Neural cell (in vitro differentiated cells): Measurements from ENCODE around the gene MSI2. TPM values are rescaled to one million over a fixed set of nuclear protein-coding genes. Genes with fewer than 3 reads are reported as not detected.

Experiments used
- H2AFZ ChIP-seq: fragments of 200-600, 300-800 bp; sonication (generic), shearing (Covaris generic); 2 replicates; pipeline ENCODE4 v1.6.0; 2014; ENCODE audit warnings: low read depth, mild to moderate bottlenecking, antibody characterized with exemption, low read length, moderate library complexity
- H3F3A ChIP-seq: fragments of 200-600 bp; shearing (Covaris generic); 2 replicates; pipeline ENCODE4 v1.6.1; 2016; ENCODE audit warnings: mild to moderate bottlenecking, moderate library complexity, mixed read lengths, antibody characterized with exemption, low read length; ENCODE audit not compliant: insufficient read depth, poor library complexity, severe bottlenecking
- H3K27ac ChIP-seq: fragments of 200-600, 300-800 bp; sonication (generic), shearing (Covaris generic); 2 replicates; pipeline ENCODE4 v1.5.1; 2014; ENCODE audit warnings: mild to moderate bottlenecking, low read length, moderate library complexity
- H3K27me3 ChIP-seq: fragments of 300-800, 200-600 bp; sonication (generic), shearing (Covaris generic); 2 replicates; pipeline ENCODE4 v1.6.0; 2014; ENCODE audit warnings: mild to moderate bottlenecking, low read depth, low read length, moderate library complexity; ENCODE audit not compliant: insufficient read depth
- H3K36me3 ChIP-seq: fragments of 300-800, 200-600 bp; sonication (generic), shearing (Covaris generic); 2 replicates; pipeline ENCODE4 v1.5.1; 2014; ENCODE audit warnings: mild to moderate bottlenecking, antibody characterized with exemption, low read length, moderate library complexity; ENCODE audit not compliant: insufficient read depth
- H3K4me2 ChIP-seq: fragments of 300-800, 200-600 bp; sonication (generic), shearing (Covaris generic); 2 replicates; pipeline ENCODE4 v1.6.0; 2014; ENCODE audit warnings: mild to moderate bottlenecking, low read length
- H3K4me3 ChIP-seq: fragments of 300-800, 200-600 bp; sonication (generic), shearing (Covaris generic); 2 replicates; pipeline ENCODE4 v1.5.1; 2014; ENCODE audit warnings: mild to moderate bottlenecking, low read length, moderate library complexity
- H3K79me2 ChIP-seq: fragments of 200-600 bp; shearing (Covaris generic); replicated peaks from 2 replicates; pipeline ENCODE4 v1.6.0; 2014; ENCODE audit warnings: mild to moderate bottlenecking, low read length, moderate library complexity; ENCODE audit not compliant: insufficient read depth
- H3K9ac ChIP-seq: fragments of 300-800, 200-600 bp; sonication (generic), shearing (Covaris generic); 2 replicates; pipeline ENCODE4 v1.6.1; 2016; ENCODE audit warnings: mild to moderate bottlenecking, low read length, mixed read lengths
- H3K9me2 ChIP-seq: fragments of 200-600 bp; shearing (Covaris generic); 2 replicates; pipeline ENCODE4 v1.6.1; 2016; ENCODE audit warnings: mild to moderate bottlenecking, low read length, mixed read lengths; ENCODE audit not compliant: insufficient read depth
- H3K9me3 ChIP-seq: fragments of 200-600, 300-800 bp; sonication (generic), shearing (Covaris generic); 2 replicates; pipeline ENCODE4 v1.6.1; 2016; ENCODE audit warnings: mild to moderate bottlenecking, mixed run types, low read length, moderate library complexity, mixed read lengths
- H4K20me1 ChIP-seq: fragments of 200-600 bp; shearing (Covaris generic); 2 replicates; pipeline ENCODE4 v1.6.1; 2016; ENCODE audit warnings: mild to moderate bottlenecking, mixed run types; ENCODE audit not compliant: insufficient read depth
- EP300 ChIP-seq: fragments of 450-650 bp; conservative IDR thresholded peaks from 2 replicates; pipeline ENCODE4 v1.6.1; 2014; ENCODE audit warnings: antibody characterized with exemption, mild to moderate bottlenecking, moderate library complexity; ENCODE audit not compliant: poor library complexity, severe bottlenecking
- EZH2 ChIP-seq: fragments of 200-600, 300-800 bp; shearing (Covaris generic), sonication (generic); IDR thresholded peaks from 2 replicates; pipeline ENCODE4 v1.6.1; 2014; ENCODE audit warnings: antibody characterized with exemption, low read length, borderline replicate concordance, mild to moderate bottlenecking; ENCODE audit not compliant: insufficient read depth, poor library complexity, severe bottlenecking
- MXI1 ChIP-seq: fragments of 450-650 bp; conservative IDR thresholded peaks from 2 replicates; pipeline ENCODE4 v1.6.1; 2014; ENCODE audit warnings: antibody characterized with exemption, mild to moderate bottlenecking; ENCODE audit not compliant: poor library complexity, severe bottlenecking
- POLR2AphosphoS5 ChIP-seq: IDR thresholded peaks from 2 replicates; pipeline ENCODE4 v1.6.1; 2012
- RAD21 ChIP-seq: fragments of 450-650 bp; conservative IDR thresholded peaks from 2 replicates; pipeline ENCODE4 v1.6.1; 2014; ENCODE audit warnings: antibody characterized with exemption, mild to moderate bottlenecking, moderate library complexity
- SMC3 ChIP-seq: fragments of 450-650 bp; conservative IDR thresholded peaks from 2 replicates; pipeline ENCODE4 v1.6.1; 2014; ENCODE audit warnings: antibody characterized with exemption, mild to moderate bottlenecking, moderate library complexity; ENCODE audit not compliant: poor library complexity
- TAF1 ChIP-seq: IDR thresholded peaks from 2 replicates; pipeline ENCODE4 v1.6.1; 2012; ENCODE audit warnings: low read depth
- polyA plus RNA-seq: library from polyadenylated mRNA; depleted of rRNA; stranded (reverse); fragments of >200 nt; gene quantifications from 2 replicates; pipeline ENCODE4 v1.2.3, GENCODE V29; 2014
- TF ChIP-seq, protein P1 (sequence below): IDR thresholded peaks from 2 replicates; pipeline ENCODE4 v1.6.1; 2012; ENCODE audit warnings: borderline replicate concordance
- TF ChIP-seq, protein P2 (sequence below): fragments of 450-650 bp; IDR thresholded peaks from 2 replicates; pipeline ENCODE4 v1.5.1; 2014; ENCODE audit warnings: antibody characterized with exemption, mild to moderate bottlenecking, moderate library complexity; ENCODE audit not compliant: poor library complexity, severe bottlenecking

MSI2 gene
- polyA plus RNA-seq, 1 donor from 2014 or later, result 61.4 TPM

DNA sequence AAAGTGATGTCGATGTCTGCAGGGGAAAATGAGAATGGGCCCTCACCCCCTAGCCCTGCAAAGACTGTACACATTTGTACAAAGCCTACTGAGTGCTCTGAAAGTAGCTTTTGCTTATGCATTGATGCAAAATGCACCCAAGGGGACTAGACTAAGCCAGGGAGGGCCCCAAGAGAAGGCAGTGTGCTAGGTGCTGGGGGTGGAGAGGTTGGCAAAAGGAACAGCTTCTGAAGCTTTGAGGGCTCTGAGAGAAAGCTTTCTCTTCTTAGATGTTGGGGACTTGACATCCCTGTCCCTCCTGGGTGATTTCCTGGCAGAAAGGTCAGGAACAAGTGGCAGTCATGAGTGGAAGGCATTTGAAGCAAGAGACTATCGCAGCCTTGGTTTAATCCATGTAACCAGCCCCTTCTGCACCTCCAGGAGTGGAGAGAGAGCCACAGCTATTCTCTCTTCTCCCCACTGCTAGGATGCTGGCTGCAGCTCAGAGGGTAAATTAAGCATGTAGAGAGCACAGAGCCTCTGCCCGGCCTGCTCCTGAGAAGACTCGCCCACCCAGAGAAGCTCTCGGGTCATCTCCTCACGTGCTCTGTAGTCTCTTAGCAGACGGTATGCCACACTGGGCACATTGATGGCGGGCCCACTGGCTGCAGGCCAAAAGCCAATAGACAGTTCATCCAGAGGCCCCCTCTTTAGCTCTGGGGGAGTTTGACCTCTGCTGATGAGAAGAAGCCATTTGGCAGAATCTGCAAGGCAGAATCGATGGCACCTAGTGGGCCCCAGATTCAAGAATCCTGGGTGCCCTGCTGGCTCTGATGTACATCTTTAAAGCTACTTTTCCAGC, 221.4 kb downstream of the MSI2 start:
- peak overlapping the region; percentile 24 for H3K4me3 ChIP-seq
- no peaks in the 10 kb centered on the region for H3K9me2 ChIP-seq
- peaks cover 18% of the 10 kb centered on the region for H3K79me2 ChIP-seq
- H3K27ac ChIP-seq, result peak overlapping the region; percentile 65
- H3K9ac ChIP-seq, result peak overlapping the region; percentile 36
- no peaks in the 10 kb centered on the region for H3K9me3 ChIP-seq
- H3K27me3 ChIP-seq, result no peaks in the 10 kb centered on the region
- no peaks in the 10 kb centered on the region for H4K20me1 ChIP-seq
- H3K4me2 ChIP-seq, result no peak overlapping the region
- TF ChIP-seq MXI1, result no peak
- TF ChIP-seq, protein P1, sequence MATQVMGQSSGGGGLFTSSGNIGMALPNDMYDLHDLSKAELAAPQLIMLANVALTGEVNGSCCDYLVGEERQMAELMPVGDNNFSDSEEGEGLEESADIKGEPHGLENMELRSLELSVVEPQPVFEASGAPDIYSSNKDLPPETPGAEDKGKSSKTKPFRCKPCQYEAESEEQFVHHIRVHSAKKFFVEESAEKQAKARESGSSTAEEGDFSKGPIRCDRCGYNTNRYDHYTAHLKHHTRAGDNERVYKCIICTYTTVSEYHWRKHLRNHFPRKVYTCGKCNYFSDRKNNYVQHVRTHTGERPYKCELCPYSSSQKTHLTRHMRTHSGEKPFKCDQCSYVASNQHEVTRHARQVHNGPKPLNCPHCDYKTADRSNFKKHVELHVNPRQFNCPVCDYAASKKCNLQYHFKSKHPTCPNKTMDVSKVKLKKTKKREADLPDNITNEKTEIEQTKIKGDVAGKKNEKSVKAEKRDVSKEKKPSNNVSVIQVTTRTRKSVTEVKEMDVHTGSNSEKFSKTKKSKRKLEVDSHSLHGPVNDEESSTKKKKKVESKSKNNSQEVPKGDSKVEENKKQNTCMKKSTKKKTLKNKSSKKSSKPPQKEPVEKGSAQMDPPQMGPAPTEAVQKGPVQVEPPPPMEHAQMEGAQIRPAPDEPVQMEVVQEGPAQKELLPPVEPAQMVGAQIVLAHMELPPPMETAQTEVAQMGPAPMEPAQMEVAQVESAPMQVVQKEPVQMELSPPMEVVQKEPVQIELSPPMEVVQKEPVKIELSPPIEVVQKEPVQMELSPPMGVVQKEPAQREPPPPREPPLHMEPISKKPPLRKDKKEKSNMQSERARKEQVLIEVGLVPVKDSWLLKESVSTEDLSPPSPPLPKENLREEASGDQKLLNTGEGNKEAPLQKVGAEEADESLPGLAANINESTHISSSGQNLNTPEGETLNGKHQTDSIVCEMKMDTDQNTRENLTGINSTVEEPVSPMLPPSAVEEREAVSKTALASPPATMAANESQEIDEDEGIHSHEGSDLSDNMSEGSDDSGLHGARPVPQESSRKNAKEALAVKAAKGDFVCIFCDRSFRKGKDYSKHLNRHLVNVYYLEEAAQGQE, result no peak
- TF ChIP-seq EP300, result no peak
- no peak for TF ChIP-seq POLR2AphosphoS5
- TF ChIP-seq, protein P2, sequence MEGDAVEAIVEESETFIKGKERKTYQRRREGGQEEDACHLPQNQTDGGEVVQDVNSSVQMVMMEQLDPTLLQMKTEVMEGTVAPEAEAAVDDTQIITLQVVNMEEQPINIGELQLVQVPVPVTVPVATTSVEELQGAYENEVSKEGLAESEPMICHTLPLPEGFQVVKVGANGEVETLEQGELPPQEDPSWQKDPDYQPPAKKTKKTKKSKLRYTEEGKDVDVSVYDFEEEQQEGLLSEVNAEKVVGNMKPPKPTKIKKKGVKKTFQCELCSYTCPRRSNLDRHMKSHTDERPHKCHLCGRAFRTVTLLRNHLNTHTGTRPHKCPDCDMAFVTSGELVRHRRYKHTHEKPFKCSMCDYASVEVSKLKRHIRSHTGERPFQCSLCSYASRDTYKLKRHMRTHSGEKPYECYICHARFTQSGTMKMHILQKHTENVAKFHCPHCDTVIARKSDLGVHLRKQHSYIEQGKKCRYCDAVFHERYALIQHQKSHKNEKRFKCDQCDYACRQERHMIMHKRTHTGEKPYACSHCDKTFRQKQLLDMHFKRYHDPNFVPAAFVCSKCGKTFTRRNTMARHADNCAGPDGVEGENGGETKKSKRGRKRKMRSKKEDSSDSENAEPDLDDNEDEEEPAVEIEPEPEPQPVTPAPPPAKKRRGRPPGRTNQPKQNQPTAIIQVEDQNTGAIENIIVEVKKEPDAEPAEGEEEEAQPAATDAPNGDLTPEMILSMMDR, result no peak
- TF ChIP-seq TAF1, result no peak
- TF ChIP-seq RAD21, result no peak
- TF ChIP-seq EZH2, result no peak
- no peak for TF ChIP-seq SMC3
- peaks cover 8% of the 10 kb centered on the region for H3F3A ChIP-seq
- no peaks in the 10 kb centered on the region for H3K36me3 ChIP-seq
- no peak overlapping the region for H2AFZ ChIP-seq

DNA sequence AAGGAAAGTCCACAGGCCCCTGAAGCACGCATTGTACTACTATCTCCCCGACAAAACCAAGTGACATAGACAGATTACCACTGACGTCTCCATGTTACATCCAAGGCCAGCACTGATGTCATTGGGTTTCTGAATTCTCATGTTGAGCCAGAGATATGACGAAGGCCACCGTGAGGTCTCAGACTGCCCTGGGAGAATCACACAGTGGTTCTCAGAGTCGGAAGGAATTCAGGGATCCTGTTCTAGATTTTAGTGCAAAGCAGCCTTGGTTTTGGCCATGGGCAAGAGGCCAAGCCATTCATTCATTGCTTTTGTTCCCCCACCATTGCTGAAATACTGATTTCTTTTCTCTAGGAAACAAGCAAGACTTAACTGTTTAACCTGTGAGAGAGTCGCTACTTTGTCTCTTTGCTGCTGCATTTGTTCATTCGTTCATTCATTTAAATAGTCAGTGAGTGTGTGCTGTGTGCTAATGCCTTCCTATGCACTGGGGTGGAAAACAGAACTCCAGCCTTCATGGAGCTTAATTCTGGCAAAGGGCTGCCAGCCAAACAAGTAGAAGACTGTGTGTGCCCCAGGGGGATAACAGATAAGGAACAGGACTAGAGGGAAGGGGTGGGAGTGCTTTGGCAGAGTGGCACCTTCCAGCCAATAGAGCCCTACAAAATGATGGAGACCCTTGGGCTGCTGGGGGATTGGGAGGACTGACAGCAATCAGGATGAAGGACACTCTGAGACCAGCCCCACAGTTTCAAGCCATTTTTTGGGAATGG, 222.3 kb downstream of the MSI2 start:
- H3K27ac ChIP-seq, result peak overlapping the region; percentile 65
- H3F3A ChIP-seq, result peaks cover 8% of the 10 kb centered on the region
- no peaks in the 10 kb centered on the region for H3K9me3 ChIP-seq
- no peak overlapping the region for H2AFZ ChIP-seq
- peaks cover 19% of the 10 kb centered on the region for H3K79me2 ChIP-seq
- H3K27me3 ChIP-seq, result no peaks in the 10 kb centered on the region
- H3K4me2 ChIP-seq, result no peak overlapping the region
- no peaks in the 10 kb centered on the region for H3K9me2 ChIP-seq
- no peaks in the 10 kb centered on the region for H3K36me3 ChIP-seq
- no peak overlapping the region for H3K9ac ChIP-seq
- no peaks in the 10 kb centered on the region for H4K20me1 ChIP-seq
- no peak overlapping the region for H3K4me3 ChIP-seq
- TF ChIP-seq RAD21 (no peak), MXI1 (no peak), EP300 (no peak), SMC3 (no peak), EZH2 (no peak), TAF1 (no peak), POLR2AphosphoS5 (no peak)
- TF ChIP-seq, protein P2, result no peak
- TF ChIP-seq, protein P1, result no peak
